ENCODE data around the gene STK24. TPM values are rescaled to one million over a fixed set of nuclear protein-coding genes. Genes with fewer than 3 reads are reported as not detected.

Gene STK24
- total RNA-seq, 1 donor: 82.2 TPM

GRCh38 chr13:98536729-98537128 is 40.2 kb downstream of the STK24 start:
- Histone ChIP-seq H3K4me2 (ENCODE audit: insufficient read depth, low read length) (no peak overlapping the region), H3K36me3 (ENCODE audit: insufficient read depth, low read length) (no peaks in the 10 kb centered on the region), H3K4me1 (ENCODE audit: insufficient read depth, low read length) (peaks cover 24% of the 10 kb centered on the region), H3K27ac (ENCODE audit: low read depth, low read length) (no peak overlapping the region), H3K27me3 (ENCODE audit: insufficient read depth, low read length) (no peaks in the 10 kb centered on the region), H2AFZ (ENCODE audit: low read length) (no peak overlapping the region), H3K79me2 (ENCODE audit: insufficient read depth, low read length) (peaks cover 99% of the 10 kb centered on the region), H3K9me3 (ENCODE audit: low read depth, low read length) (no peaks in the 10 kb centered on the region), H3K4me3 (ENCODE audit: insufficient read depth, low read length) (no peak overlapping the region), H4K20me1 (ENCODE audit: insufficient read depth, low read length) (peaks cover 60% of the 10 kb centered on the region)
- TF ChIP-seq CTCF (IDR thresholded peaks at IDR 0.05; ENCODE audit: extremely low read depth, low read depth, low read length): no peak
- no peak for DNase-seq (ENCODE audit: insufficient read length, low spot score, missing footprints)

GRCh38 chr13:98535501-98536354 is 41.2 kb downstream of the STK24 start:
- Histone ChIP-seq H2AFZ (ENCODE audit: low read length) (no peak overlapping the region), H3K9me3 (ENCODE audit: low read depth, low read length) (no peaks in the 10 kb centered on the region), H3K4me3 (ENCODE audit: insufficient read depth, low read length) (no peak overlapping the region), H3K4me2 (ENCODE audit: insufficient read depth, low read length) (no peak overlapping the region), H3K4me1 (ENCODE audit: insufficient read depth, low read length) (peaks cover 15% of the 10 kb centered on the region), H3K79me2 (ENCODE audit: insufficient read depth, low read length) (peaks cover 99% of the 10 kb centered on the region), H3K27ac (ENCODE audit: low read depth, low read length) (no peak overlapping the region), H4K20me1 (ENCODE audit: insufficient read depth, low read length) (peaks cover 65% of the 10 kb centered on the region), H3K27me3 (ENCODE audit: insufficient read depth, low read length) (no peaks in the 10 kb centered on the region), H3K36me3 (ENCODE audit: insufficient read depth, low read length) (no peaks in the 10 kb centered on the region)
- no peak for DNase-seq (ENCODE audit: insufficient read length, low spot score, missing footprints)
- no peak for TF ChIP-seq CTCF (IDR thresholded peaks at IDR 0.05; ENCODE audit: extremely low read depth, low read depth, low read length)

DNA sequence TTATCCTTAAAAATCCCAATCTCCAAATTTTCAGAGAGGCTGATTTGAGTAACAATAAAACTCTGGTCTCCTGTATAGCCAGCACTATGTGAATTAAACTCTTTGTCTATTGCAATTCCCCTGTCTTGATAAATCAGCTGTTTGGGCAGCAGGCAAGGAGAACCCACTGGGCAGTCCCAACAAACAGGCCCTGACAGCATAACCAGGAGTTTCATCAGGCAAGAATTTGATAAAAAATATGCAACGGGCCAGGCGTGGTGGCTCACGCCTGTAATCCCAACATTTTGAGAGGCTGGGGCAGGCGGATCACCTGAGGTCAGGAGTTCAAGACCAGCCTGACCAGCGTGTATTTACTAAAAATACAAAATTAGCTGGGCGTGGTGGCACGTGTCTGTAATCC is 42.1 kb downstream of the STK24 start:
- Histone ChIP-seq H2AFZ (ENCODE audit: low read length) (no peak overlapping the region), H4K20me1 (ENCODE audit: insufficient read depth, low read length) (peaks cover 66% of the 10 kb centered on the region), H3K27ac (ENCODE audit: low read depth, low read length) (no peak overlapping the region), H3K36me3 (ENCODE audit: insufficient read depth, low read length) (no peaks in the 10 kb centered on the region), H3K9me3 (ENCODE audit: low read depth, low read length) (no peaks in the 10 kb centered on the region), H3K4me2 (ENCODE audit: insufficient read depth, low read length) (no peak overlapping the region), H3K79me2 (ENCODE audit: insufficient read depth, low read length) (peaks cover 99% of the 10 kb centered on the region), H3K4me1 (ENCODE audit: insufficient read depth, low read length) (peaks cover 7% of the 10 kb centered on the region), H3K4me3 (ENCODE audit: insufficient read depth, low read length) (no peak overlapping the region), H3K27me3 (ENCODE audit: insufficient read depth, low read length) (no peaks in the 10 kb centered on the region)
- TF ChIP-seq CTCF (IDR thresholded peaks at IDR 0.05; ENCODE audit: extremely low read depth, low read depth, low read length): no peak
- DNase-seq (ENCODE audit: insufficient read length, low spot score, missing footprints): no peak

DNA sequence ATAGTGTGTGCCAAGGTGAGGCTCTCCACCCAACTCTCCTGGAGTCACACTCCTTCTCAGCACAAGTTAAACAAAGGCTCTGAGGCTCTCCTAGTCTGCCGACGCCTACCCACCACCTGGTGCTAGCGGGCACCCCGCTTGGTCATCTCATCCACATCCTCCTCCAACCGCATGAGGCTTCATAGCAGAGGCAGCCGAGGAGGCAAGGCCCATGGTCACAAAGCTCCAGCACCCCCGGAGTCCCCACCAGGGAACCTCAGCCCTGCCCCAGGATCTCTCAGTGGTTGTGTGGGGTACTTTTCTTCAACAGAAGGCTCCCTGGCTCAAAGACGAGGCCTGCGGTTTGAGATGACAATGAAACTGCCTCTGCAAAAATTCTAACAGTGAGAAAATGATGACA is 43.0 kb downstream of the STK24 start:
- peaks cover 6% of the 10 kb centered on the region for H3K4me1 ChIP-seq (ENCODE audit: insufficient read depth, low read length)
- no peak overlapping the region for H3K4me3 ChIP-seq (ENCODE audit: insufficient read depth, low read length)
- H2AFZ ChIP-seq (ENCODE audit: low read length): no peak overlapping the region
- no peaks in the 10 kb centered on the region for H3K36me3 ChIP-seq (ENCODE audit: insufficient read depth, low read length)
- H3K79me2 ChIP-seq (ENCODE audit: insufficient read depth, low read length): peaks cover 99% of the 10 kb centered on the region
- no peak for DNase-seq (ENCODE audit: insufficient read length, low spot score, missing footprints)
- H3K4me2 ChIP-seq (ENCODE audit: insufficient read depth, low read length): no peak overlapping the region
- H3K9me3 ChIP-seq (ENCODE audit: low read depth, low read length): no peaks in the 10 kb centered on the region
- H3K27me3 ChIP-seq (ENCODE audit: insufficient read depth, low read length): no peaks in the 10 kb centered on the region
- H4K20me1 ChIP-seq (ENCODE audit: insufficient read depth, low read length): peaks cover 73% of the 10 kb centered on the region
- H3K27ac ChIP-seq (ENCODE audit: low read depth, low read length): no peak overlapping the region
- TF ChIP-seq CTCF (IDR thresholded peaks at IDR 0.05; ENCODE audit: extremely low read depth, low read depth, low read length): no peak

All from osteoblast (primary cell).